Subcutaneous adipose tissue (tissue), 4 donors: ENCODE results near the gene DAZ2. TPM values are rescaled to one million over a fixed set of nuclear protein-coding genes. Genes with fewer than 3 reads are reported as not detected.
"Not testable (repeated sequence)": the region's sequence is repeated elsewhere in the genome, so short reads cannot be mapped to it uniquely, and the experiment has no call there.

Source experiments
- CTCF ChIP-seq: fragments of 450-650 bp; IDR thresholded peaks from one replicate; pipeline ENCODE4 v1.5.1; 2016; ENCODE audit warnings: low read depth, mild to moderate bottlenecking, control low read depth, antibody characterized with exemption, moderate library complexity
- total RNA-seq, 4 donors: library from RNA; depleted of rRNA; stranded (reverse); fragments of >200 nt; gene quantifications; one replicate each; pipeline ENCODE4 v1.1.0, GENCODE V29; 2016

The DAZ2 gene
- not detected for total RNA-seq

- TF ChIP-seq CTCF, result not testable (repeated sequence)
Observed at GRCh38 chrY:23219233-23219632, at the start of gene DAZ2. Gene DAZ2, plus strand, starts transcription at chrY:23219533. Its CDS starts 208 bp downstream, at chrY:23219741.

- TF ChIP-seq CTCF, result not testable (repeated sequence)
Observed at GRCh38 chrY:23198908-23199307, 20.4 kb upstream of the DAZ2 start, which contains the start of gene DAZ1. Gene DAZ1, minus strand, starts transcription at chrY:23199008. Its CDS starts 208 bp downstream, at chrY:23198800.

Other genes starting within 250 kb of the DAZ2 start
- gene BPY2, start 235.3 kb upstream of the DAZ2 start, total RNA-seq, result not detected
- gene DAZ1, start 20.5 kb upstream of the DAZ2 start, total RNA-seq, result not detected